Activated CD8-positive, alpha-beta memory T cell treated with anti-CD3 and anti-CD28 coated beads, Interleukin-2, amount 50 U/mL, for 48 hours (primary cell): ENCODE data around the gene ATP10B.

Experiments used
- DNase-seq: peaks from one replicate; pipeline ENCODE4 v3.0.0-alpha.2; 2020

Gene ATP10B

GRCh38 chr5:160547061-160547460 is 304.9 kb downstream of the ATP10B start:
- no peak for DNase-seq

- DNase-seq: no peak
Observed at GRCh38 chr5:160545832-160546231, 306.2 kb downstream of the ATP10B start.

DNA sequence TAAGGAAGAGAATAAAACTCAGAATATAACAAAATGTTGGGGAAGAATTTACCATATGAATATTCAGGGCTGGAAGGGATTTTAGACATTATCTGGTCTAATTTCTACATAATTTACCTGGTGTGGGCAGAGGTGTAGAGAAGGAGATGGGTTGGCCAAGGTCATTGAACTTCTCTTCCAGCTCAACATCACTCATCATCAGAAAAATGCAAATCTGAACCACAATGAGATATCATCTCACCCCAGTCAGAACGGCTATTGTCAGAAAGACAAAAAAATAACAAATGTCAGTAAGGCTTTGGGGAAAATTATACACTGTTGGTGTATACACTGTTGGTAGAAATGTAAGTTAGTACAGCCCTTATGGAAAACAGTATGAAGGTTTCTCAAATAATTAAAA is 308.6 kb downstream of the ATP10B start:
- DNase-seq: no peak

DNA sequence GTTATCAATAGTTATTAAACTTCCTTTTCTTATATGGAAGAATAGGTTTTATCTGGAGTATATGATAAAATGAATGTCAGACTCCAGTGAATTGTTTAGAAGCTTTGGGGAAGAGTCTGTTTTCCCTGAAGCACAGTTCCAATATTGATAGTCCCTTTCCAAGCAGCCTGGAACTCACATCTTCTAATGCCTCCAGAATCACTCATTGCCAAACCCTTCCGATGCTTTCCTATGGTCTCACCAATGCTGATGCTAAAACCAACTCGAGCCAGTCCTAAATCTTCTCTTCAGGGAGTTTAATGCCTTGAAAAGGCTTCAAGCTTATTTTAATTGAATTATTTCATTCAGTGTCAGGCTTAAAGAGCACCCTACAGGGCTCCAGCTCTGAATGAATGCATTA is 309.2 kb downstream of the ATP10B start:
- no peak for DNase-seq

DNA sequence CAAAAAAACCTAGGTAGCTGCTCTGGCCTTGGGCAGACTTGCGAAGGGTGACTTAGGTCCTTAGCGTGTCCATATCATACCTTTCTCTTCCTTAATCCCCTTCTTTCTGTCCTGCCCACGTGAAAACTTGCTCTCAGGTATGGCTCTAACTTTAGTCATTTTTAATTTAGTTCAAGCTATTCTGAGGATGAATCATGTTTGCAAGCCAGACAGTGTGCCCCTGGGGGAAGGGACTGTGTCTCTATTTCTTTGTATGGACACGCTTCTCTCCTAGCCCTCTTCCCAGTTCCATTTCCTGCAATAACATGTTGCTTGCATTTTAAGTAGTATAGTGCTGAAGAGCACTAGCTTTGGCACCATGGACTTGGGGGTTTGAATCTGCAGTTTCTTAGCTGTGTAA is 309.7 kb downstream of the ATP10B start:
- no peak for DNase-seq

GRCh38 chr5:160539431-160539830 is 312.6 kb downstream of the ATP10B start:
- DNase-seq: peak; percentile 71

DNA sequence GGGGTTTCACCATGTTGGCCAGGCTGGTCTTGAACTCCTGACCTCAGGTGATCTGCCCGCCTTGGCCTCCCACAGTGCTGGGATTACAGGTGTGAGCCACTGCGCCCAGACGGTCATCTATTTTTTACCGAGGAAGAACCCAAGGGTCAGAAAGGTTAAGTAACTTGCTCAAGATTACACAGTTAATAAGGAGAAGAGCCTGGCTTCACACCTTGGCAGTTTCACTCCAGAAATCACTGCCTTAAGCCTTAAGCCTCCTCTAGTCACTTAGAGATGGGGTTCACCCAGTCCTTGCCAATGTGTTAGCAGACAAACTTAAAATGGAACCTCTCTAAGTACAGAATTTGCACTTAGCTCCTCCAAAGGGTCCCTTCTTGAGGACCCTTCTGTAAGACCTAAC is 314.1 kb downstream of the ATP10B start:
- DNase-seq: no peak

DNA sequence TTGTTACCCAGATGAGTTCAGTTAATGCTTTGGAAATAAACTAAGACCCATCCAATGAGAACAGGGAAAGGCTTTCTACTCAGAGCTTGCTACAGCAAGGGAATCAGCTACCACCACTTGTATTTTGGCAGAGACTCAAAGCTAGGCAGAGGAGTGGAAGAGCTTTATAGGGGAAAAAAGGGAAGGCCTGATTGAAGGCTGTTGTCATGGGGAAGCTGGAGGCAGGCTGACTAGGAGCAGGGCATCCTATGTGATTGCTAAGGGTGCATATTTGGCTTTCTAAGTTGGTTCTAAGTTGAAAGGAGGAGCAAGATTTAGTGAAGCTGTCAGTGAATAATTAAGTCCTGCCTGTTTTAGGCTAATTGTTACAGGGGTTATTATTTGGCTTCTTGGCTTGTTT is 314.9 kb downstream of the ATP10B start:
- no peak for DNase-seq

- DNase-seq: no peak
Observed at GRCh38 chr5:160534914-160535313, 317.1 kb downstream of the ATP10B start.

DNA sequence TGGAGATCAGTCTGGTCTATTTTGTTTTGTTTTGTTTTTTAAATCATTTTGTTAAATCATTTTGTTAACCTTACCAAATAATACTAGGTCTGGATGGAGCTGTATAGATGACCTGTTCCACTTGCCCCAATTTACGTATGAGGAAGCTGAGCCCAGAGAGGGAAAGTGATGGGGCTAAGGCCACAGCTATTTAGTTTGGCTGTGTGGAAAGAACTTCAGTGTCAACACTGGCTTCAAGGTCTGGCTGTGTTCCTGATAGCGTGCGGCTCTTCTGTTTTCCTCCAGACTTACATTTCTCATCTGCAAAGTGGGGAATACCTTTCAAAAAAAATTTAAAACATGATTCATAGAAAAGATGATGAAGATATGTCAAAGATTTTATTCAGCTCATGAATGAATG is 317.9 kb downstream of the ATP10B start:
- no peak for DNase-seq

DNA sequence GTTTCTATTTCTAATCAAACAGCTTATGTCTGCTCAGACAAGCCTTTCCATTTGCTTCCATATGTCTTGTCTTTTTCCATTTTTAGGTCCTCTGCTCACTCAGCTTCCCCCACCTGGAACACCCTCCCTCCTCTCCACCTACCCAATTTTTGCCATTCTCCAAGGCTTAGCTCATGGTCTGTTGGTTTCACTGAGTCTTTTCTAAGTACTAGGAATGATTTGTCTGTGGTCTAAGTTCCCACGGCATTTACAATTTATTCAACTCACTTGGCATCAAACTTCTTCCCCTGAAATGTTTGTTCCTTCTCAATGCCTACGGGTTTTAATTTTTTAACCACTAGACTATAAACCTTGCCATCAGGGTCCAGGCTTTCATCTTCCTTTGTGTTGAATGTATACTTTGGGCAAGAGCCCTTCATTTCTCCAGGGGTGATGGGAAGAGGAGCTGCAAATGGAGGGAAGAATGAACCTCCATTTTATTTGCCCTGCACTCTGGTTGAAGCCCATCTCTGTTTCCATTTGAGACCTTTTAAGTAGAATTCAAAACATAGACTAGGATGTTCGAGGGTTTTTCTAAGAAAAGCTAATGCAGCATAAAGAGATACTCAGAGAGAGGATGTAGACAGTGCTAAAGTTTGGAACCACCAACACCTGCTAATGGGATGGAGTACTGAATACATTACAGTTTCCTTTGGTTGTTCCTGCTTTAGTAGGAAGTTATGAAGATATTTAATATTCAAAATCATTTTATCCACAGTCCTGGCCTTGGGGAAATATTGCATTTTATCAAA is 326.3 kb downstream of the ATP10B start:
- no peak for DNase-seq

DNA sequence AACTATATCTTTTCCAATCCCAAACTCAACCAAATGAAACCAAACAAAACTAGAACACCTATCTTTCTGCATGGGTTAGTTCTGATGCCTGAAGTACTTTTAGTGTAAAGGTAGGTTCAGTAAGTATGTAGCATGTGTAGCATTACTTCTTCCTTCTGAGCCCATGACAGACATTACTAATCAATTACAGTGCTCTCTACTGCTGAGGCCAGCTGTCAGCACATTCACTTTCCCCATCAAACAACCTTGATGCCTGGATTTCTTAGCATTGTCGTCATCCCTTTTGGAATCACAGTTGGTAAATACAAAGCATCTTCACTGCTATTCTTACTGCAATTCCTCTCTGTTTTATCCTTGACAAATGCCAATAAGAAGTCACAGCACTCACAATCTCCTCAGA is 327.2 kb downstream of the ATP10B start:
- DNase-seq: no peak

GRCh38 chr5:160523502-160524163 is 328.4 kb downstream of the ATP10B start:
- no peak for DNase-seq

DNA sequence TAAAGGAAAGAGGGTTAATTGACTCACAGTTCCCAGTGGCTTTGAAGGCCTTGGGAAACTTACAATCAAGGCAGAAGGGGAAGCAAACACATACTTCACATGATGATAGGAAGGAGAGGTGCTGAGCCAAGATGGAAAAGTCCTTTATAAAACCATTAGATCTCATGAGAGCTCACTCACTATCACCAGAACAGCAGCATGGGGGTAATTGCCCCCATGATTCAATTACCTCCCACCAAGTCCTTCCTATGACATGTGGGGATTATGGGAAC is 330.7 kb downstream of the ATP10B start:
- no peak for DNase-seq

- no peak for DNase-seq
Observed at GRCh38 chr5:160520609-160521391, 331.2 kb downstream of the ATP10B start.

GRCh38 chr5:160516696-160517530 is 335.1 kb downstream of the ATP10B start:
- DNase-seq: no peak

DNA sequence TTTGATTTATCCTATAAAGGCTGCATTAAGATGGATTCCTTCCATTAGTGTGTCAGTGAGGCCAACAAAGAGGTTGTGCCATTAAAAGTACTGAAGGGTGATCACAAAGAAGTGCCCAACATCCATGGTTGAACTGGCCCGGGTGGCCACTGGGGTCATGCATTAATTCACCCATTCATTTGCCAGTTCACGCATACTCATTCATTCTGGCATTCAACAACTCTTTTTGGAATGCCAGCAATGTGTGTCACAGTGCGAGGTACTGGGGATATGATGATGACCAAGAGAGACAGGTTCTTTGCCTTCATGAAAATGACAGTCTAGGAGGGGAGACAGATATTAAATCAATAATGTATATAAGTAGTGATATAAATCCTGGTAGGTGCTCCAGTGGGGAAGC is 337.1 kb downstream of the ATP10B start:
- DNase-seq: no peak

DNA sequence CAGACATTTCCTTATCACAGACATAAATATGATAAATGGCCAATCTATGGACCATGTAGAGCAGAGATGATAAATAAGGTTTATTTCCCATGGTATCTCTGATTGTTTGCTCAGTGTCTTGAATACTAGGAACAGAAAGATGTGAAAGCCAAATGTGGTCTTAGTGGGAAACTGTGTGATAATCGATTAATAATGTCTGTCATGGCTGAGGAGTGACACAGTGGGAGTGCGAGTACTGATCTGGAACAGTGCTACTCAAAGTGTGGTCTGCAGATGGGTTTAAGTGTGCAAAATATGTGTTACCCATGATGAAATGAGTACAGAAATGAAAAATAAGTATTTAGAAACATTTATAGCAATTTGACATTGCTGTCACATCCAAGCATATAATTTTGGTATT is 337.8 kb downstream of the ATP10B start:
- DNase-seq: no peak

- no peak for DNase-seq
Observed at GRCh38 chr5:160513485-160513884, 338.5 kb downstream of the ATP10B start.
